K562 (cell line): ENCODE measurements around the gene MYO6. TPM values are rescaled to one million over a fixed set of nuclear protein-coding genes. Genes with fewer than 3 reads are reported as not detected.

Experiments used
- ATAC-seq: fragments of 200-7000 bp; cut with Tn5 transposase; 3 replicates; pipeline ENCODE4 v1.9.1; 2020; ENCODE audit warnings: moderate library complexity
- BruUV-seq: library from RNA; stranded (reverse); fragments of 400-500 nt; replicated peaks from 2 replicates; lab custom pipeline; 2021; lab: Mats Ljungman, UMichigan
- CTCF ChIA-PET: fragments of 300-600 bp; formaldehyde crosslinking; extraction: SDS; loops from one replicate; lab custom pipeline; 2021; ENCODE audit warnings: low intra/inter-chr PET ratio; lab: Yijun Ruan, JAX
- POLR2A ChIA-PET: fragments of 300-600, 350-650 bp; sonication (Branson Sonifier 250); formaldehyde crosslinking; extraction: SDS; loops from one replicate; lab custom pipeline; 2021; ENCODE audit warnings: antibody characterized with exemption, inconsistent platforms; lab: Yijun Ruan, JAX
- DNase-seq, 4 experiments: peaks; one replicate each; pipeline versions ENCODE4 v3.0.0 to v3.0.0-alpha.2; 2011 to 2018; ENCODE audit warnings: low spot score in 3 of 4, mixed read lengths in 3 of 4; ENCODE audit errors: extremely low read depth in 1 of 4
- FAIRE-seq: peaks from 2 replicates; lab custom pipeline; 2011; peaks lifted over from hg19 to GRCh38; lab: Jason Lieb, UNC
- H2AFZ ChIP-seq: 2 replicates; pipeline ENCODE4 v1.6.0; 2011; ENCODE audit warnings: low read depth, low read length, control low read depth, inconsistent platforms
- H3K27ac ChIP-seq: fragments of 200-600 bp; 3 replicates; pipeline ENCODE4 v1.8.0; 2011; ENCODE audit warnings: low read depth, mild to moderate bottlenecking, control low read depth, inconsistent platforms, low read length, moderate library complexity, mixed read lengths; ENCODE audit errors: extremely low read depth
- H3K27me3 ChIP-seq, 2 experiments: fragments of 300-600 bp in 1 of 2; 2 replicates in 1 of 2; 3 replicates in 1 of 2; pipeline versions ENCODE4 v1.6.0 to v1.8.0; 2011; ENCODE audit warnings: inconsistent platforms in 2 of 2, low read length in 2 of 2, mild to moderate bottlenecking in 1 of 2, mixed read lengths in 1 of 2, moderate library complexity in 1 of 2; ENCODE audit not compliant: control insufficient read depth in 2 of 2, insufficient read depth in 2 of 2
- H3K36me3 ChIP-seq: fragments of 300-600 bp; 3 replicates; pipeline ENCODE4 v1.8.0; 2011; ENCODE audit warnings: mild to moderate bottlenecking, low read length, inconsistent platforms; ENCODE audit not compliant: control insufficient read depth, insufficient read depth
- H3K4me1 ChIP-seq, 2 experiments: fragments of 200-600 bp in 1 of 2; replicated peaks in 1 of 2; 2 replicates in 1 of 2; 3 replicates in 1 of 2; pipeline versions ENCODE4 v1.5.1 to v1.8.0; 2011; ENCODE audit warnings: inconsistent platforms in 2 of 2, low read length in 2 of 2, mild to moderate bottlenecking in 1 of 2, mixed read lengths in 1 of 2, moderate library complexity in 1 of 2; ENCODE audit not compliant: control insufficient read depth in 2 of 2, insufficient read depth in 2 of 2
- H3K4me2 ChIP-seq: 2 replicates; pipeline ENCODE4 v1.6.1; 2011; ENCODE audit warnings: low read length, control low read depth, inconsistent platforms, mixed read lengths; ENCODE audit not compliant: insufficient read depth
- H3K4me3 ChIP-seq: fragments of 200-600 bp; sonication (generic), shearing (Covaris generic); 2 replicates; pipeline ENCODE4 v1.5.1; 2016; ENCODE audit warnings: control low read depth, inconsistent platforms
- H3K79me2 ChIP-seq: fragments of 200-600 bp; 3 replicates; pipeline ENCODE4 v1.8.0; 2011; ENCODE audit warnings: low read length, inconsistent platforms; ENCODE audit not compliant: control insufficient read depth, insufficient read depth
- H3K9ac ChIP-seq, 2 experiments: 2 replicates each; pipeline versions ENCODE4 v1.6.0 to v1.6.1; 2011; ENCODE audit warnings: low read depth in 2 of 2, low read length in 2 of 2, control low read depth in 1 of 2, inconsistent platforms in 1 of 2, mild to moderate bottlenecking in 1 of 2, mixed read lengths in 1 of 2; ENCODE audit not compliant: insufficient read depth in 1 of 2
- H3K9me1 ChIP-seq: one replicate; pipeline ENCODE4 v1.6.0; 2011; ENCODE audit warnings: inconsistent platforms, mild to moderate bottlenecking, low read length, moderate library complexity; ENCODE audit not compliant: control insufficient read depth, insufficient read depth
- H3K9me3 ChIP-seq: replicated peaks from 2 replicates; pipeline ENCODE4 v1.5.1; 2011; ENCODE audit warnings: low read depth, low read length, inconsistent platforms; ENCODE audit not compliant: control insufficient read depth, insufficient read depth
- H4K20me1 ChIP-seq: replicated peaks from 2 replicates; pipeline ENCODE4 v1.6.1; 2011; ENCODE audit warnings: low read length, inconsistent platforms, mixed read lengths; ENCODE audit not compliant: control insufficient read depth, insufficient read depth
- CBX5 ChIP-seq: IDR thresholded peaks from 2 replicates; pipeline ENCODE4 v1.6.1; 2014; ENCODE audit warnings: low read depth, borderline replicate concordance
- FOS ChIP-seq: IDR thresholded peaks from 3 replicates; pipeline ENCODE4 v1.6.1; 2011; ENCODE audit not compliant: insufficient read length; ENCODE audit errors: extremely low read depth
- FOXA3 ChIP-seq, 2 experiments: fragments of 450-650 bp in 1 of 2; sonication (generic) in 1 of 2; formaldehyde crosslinking; IDR thresholded peaks in 1 of 2; conservative IDR thresholded peaks in 1 of 2; 2 replicates each; pipeline versions ENCODE4 v1.4.0 to v1.8.0; 2020 to 2022; ENCODE audit warnings: mild to moderate bottlenecking in 2 of 2, missing genetic modification reagents in 1 of 2
- FOXP1 ChIP-seq: sonication (generic); formaldehyde crosslinking; IDR thresholded peaks from 2 replicates; pipeline ENCODE4 v1.8.0; 2022; ENCODE audit warnings: mild to moderate bottlenecking, missing genetic modification reagents
- GTF3C2 ChIP-seq: IDR thresholded peaks from 3 replicates; pipeline ENCODE4 v1.6.1; 2011; ENCODE audit warnings: borderline replicate concordance, mild to moderate bottlenecking, moderate library complexity; ENCODE audit not compliant: insufficient read length; ENCODE audit errors: extremely low read depth
- IRF2 ChIP-seq: sonication (generic); formaldehyde crosslinking; IDR thresholded peaks from 2 replicates; pipeline ENCODE4 v1.8.1; 2022; ENCODE audit warnings: mild to moderate bottlenecking, missing genetic modification reagents
- JUND ChIP-seq, 2 experiments: IDR thresholded peaks; 2 replicates in 1 of 2; 3 replicates in 1 of 2; pipeline ENCODE4 v1.6.1; 2011; ENCODE audit warnings: borderline replicate concordance in 2 of 2, low read depth in 2 of 2, low read length in 2 of 2, improper control_type of control experiment in 1 of 2, missing biosample characterization in 1 of 2, missing genetic modification characterization in 1 of 2, missing genetic modification reagents in 1 of 2
- KLF10 ChIP-seq: fragments of 250-450 bp; sonication (Bioruptor Pico); IDR thresholded peaks from 2 replicates; pipeline ENCODE4 v1.6.1; 2021; ENCODE audit warnings: matching md5 sums
- LCOR ChIP-seq: sonication (generic); formaldehyde crosslinking; IDR thresholded peaks from 2 replicates; pipeline ENCODE4 v1.8.0; 2022; ENCODE audit warnings: mild to moderate bottlenecking, missing genetic modification reagents
- NFIC ChIP-seq: fragments of 450-650 bp; IDR thresholded peaks from 2 replicates; pipeline ENCODE4 v1.6.1; 2017; ENCODE audit warnings: mild to moderate bottlenecking, inconsistent platforms
- PHTF2 ChIP-seq: fragments of 250-450 bp; sonication (Bioruptor Pico); IDR thresholded peaks from 2 replicates; pipeline ENCODE4 v1.5.0; 2021; ENCODE audit warnings: mild to moderate bottlenecking
- PKNOX1 ChIP-seq: fragments of 450-650 bp; IDR thresholded peaks from 2 replicates; pipeline ENCODE4 v1.6.1; 2016
- TCF3 ChIP-seq: sonication (generic); formaldehyde crosslinking; IDR thresholded peaks from 2 replicates; pipeline ENCODE4 v1.4.0; 2020; ENCODE audit warnings: mild to moderate bottlenecking, missing genetic modification reagents
- THAP12 ChIP-seq: fragments of 250-450 bp; sonication (Bioruptor Pico); IDR thresholded peaks from 2 replicates; pipeline ENCODE4 v1.9.0; 2021; ENCODE audit warnings: mild to moderate bottlenecking, inconsistent platforms
- ZFX ChIP-seq: sonication (generic); formaldehyde crosslinking; IDR thresholded peaks from 2 replicates; pipeline ENCODE4 v1.8.0; 2022; ENCODE audit warnings: mild to moderate bottlenecking, missing genetic modification reagents, moderate library complexity
- ZNF134 ChIP-seq: fragments of 250-450 bp; sonication (Bioruptor Pico); conservative IDR thresholded peaks from 2 replicates; pipeline ENCODE4 v1.4.0; 2020
- ZNF140 ChIP-seq: fragments of 250-450 bp; sonication (Bioruptor Pico); IDR thresholded peaks from 2 replicates; pipeline ENCODE4 v1.8.0; 2021; ENCODE audit warnings: moderate library complexity, mild to moderate bottlenecking, inconsistent platforms
- WGBS: fragments of 100-300 bp; shearing (Covaris generic); methylation state at CpG from one replicate; pipeline ENCODE4 v1.1.6; 2016; ENCODE audit warnings: low coverage, mixed read lengths; ENCODE audit not compliant: insufficient coverage; ENCODE audit errors: missing lambda C conversion rate; 5-methylcytosine and 5-hydroxymethylcytosine counted together
- in situ Hi-C: fragments of 300-500 bp; cut with MboI; formaldehyde crosslinking; loops from 4 replicates; pipeline ENCODE4 v1.15.0; 2018; ENCODE audit warnings: inconsistent platforms, mixed read lengths
- intact Hi-C: fragments of 100-400 bp; cut with micrococcal nuclease; formaldehyde crosslinking; loops from 2 replicates; pipeline ENCODE4 v1.14.2; 2022
- polyA plus RNA-seq, 8 experiments: library from polyadenylated mRNA; depleted of rRNA in 4 of 8; stranded (reverse) in 5 of 8; unstranded in 3 of 8; fragments of >200 nt; fragmentation: Nextera tagmentation in 2 of 8; fragmentation: Illumina TruSeq in 1 of 8; extraction: Ambion mirVana in 2 of 8; extraction: Trizol in 1 of 8; gene quantifications; 2 replicates each; pipeline versions ENCODE4 v1.2.1 to v1.2.3, GENCODE V29; 2011 to 2014; ENCODE audit warnings: inconsistent platforms in 1 of 8, missing spikeins in 1 of 8
- total RNA-seq, 7 experiments: library from RNA; depleted of rRNA in 6 of 7; stranded (reverse); fragments of >200 nt in 6 of 7; fragmentation: Illumina TruSeq in 2 of 7; extraction: Trizol in 2 of 7; gene quantifications; 2 replicates each; pipeline versions ENCODE4 v1.2.1 to v1.2.3, GENCODE V29; 2011 to 2021; ENCODE audit warnings: low replicate concordance in 1 of 7

Gene MYO6
- total and polyA plus RNA-seq, 9 of the 15 experiments (the other 6 are each of a cell fraction or from before 2014, with no cell fraction given), result 1.3 to 5.5 (median 2.7) TPM

GRCh38 chr6:75775219-75775618 is 26.2 kb downstream of the MYO6 start:
- H3K79me2 ChIP-seq, result no peaks in the 10 kb centered on the region
- no peaks in the 10 kb centered on the region for H3K27me3 ChIP-seq
- H3K9me3 ChIP-seq, result no peaks in the 10 kb centered on the region
- H3K27ac ChIP-seq, result 0 out of 3 replicates have a peak overlapping the region, but pooled peaks have one; percentile 1
- intact Hi-C loops (no loop called here), in situ Hi-C loops (no loop called here)
- ChIA-PET POLR2A (interaction anchor here (0.6 kb wide), 1 partner anchor 10 kb away, joined by 4 read pairs; no protein-coding TSS in a partner anchor), CTCF (no interaction called here)
- H3K4me1 ChIP-seq, result peaks cover 2 to 7% of the 10 kb centered on the region in 2 experiments; a peak in 2 of 5 replicates
- WGBS, result 3% methylated on average over 3 of the region's 3 CpGs
- peak; percentile 91 for ATAC-seq
- H3K9me1 ChIP-seq, result no peaks in the 10 kb centered on the region
- FAIRE-seq, result peak; percentile 78
- H3K9ac ChIP-seq, result peak overlapping the region in 1 of 2 experiments; percentile 48; a peak in 1 of 4 replicates
- no TSS peak for BruUV-seq
- H2AFZ ChIP-seq, result 0 out of 2 replicates have a peak overlapping the region, but pooled peaks have one; percentile 2
- H3K36me3 ChIP-seq, result no peaks in the 10 kb centered on the region
- peak overlapping the region; percentile 32 for H3K4me2 ChIP-seq
- H4K20me1 ChIP-seq, result no peaks in the 10 kb centered on the region
- DNase-seq, result peak in 2 of 4 experiments; percentile 41 to 90
- H3K4me3 ChIP-seq, result no peak overlapping the region
- TF ChIP-seq GTF3C2, result no peak
- no peak for TF ChIP-seq IRF2 (CRISPR knock-in tag)
- TF ChIP-seq LCOR (CRISPR knock-in tag), result 0 out of 2 replicates have a peak, but pooled peaks have one; percentile 22
- no peak for TF ChIP-seq ZNF140
- TF ChIP-seq PHTF2 (CRISPR knock-in tag), result no peak
- TF ChIP-seq JUND (IDR thresholded peaks at IDR 0.05; ENCODE audit: borderline replicate concordance, low read depth, low read length), result no peak
- peak; percentile 19; the same call in 1 of the 3 replicates for TF ChIP-seq JUND (tag; IDR thresholded peaks at IDR 0.05; ENCODE audit: borderline replicate concordance, low read depth, low read length)
- no peak for TF ChIP-seq KLF10 (CRISPR knock-in tag)
- peak; percentile 52; the same call in 1 of the 2 replicates for TF ChIP-seq ZFX (CRISPR knock-in tag)
- peak; percentile 60 for TF ChIP-seq TCF3 (CRISPR knock-in tag)
- TF ChIP-seq CBX5, result no peak
- no peak for TF ChIP-seq THAP12 (CRISPR knock-in tag)
- TF ChIP-seq FOXA3 (CRISPR knock-in tag; conservative IDR thresholded peaks at IDR 0.05 in 1 of 2, IDR thresholded peaks at IDR 0.05 in 1 of 2), result 0 out of 4 replicates have a peak, but pooled peaks of 1 of the 2 experiments have one; percentile 16
- TF ChIP-seq NFIC, result peak; percentile 93
- no peak for TF ChIP-seq PKNOX1
- no peak for TF ChIP-seq ZNF134 (CRISPR knock-in tag)
- no peak for TF ChIP-seq FOS
- TF ChIP-seq FOXP1, result 0 out of 2 replicates have a peak, but pooled peaks have one; percentile 30
